NCI-H2171 (cell line): ENCODE measurements around the gene CAPN8.

Experiments
- DNase-seq: peaks from one replicate; lab custom pipeline; 2025; lab: John Stamatoyannopoulos, UW

Gene CAPN8

GRCh38 chr1:223617323-223618070, 48.0 kb downstream of the CAPN8 start:
- no peak for DNase-seq

GRCh38 chr1:223616586-223616985, 48.9 kb downstream of the CAPN8 start:
- DNase-seq = no peak

GRCh38 chr1:223611936-223612335, 53.6 kb downstream of the CAPN8 start:
- no peak for DNase-seq

- DNase-seq = no peak
These were observed 55.5 kb downstream of the CAPN8 start for GRCh38 chr1:223609977-223610376.

GRCh38 chr1:223609066-223609465, 56.4 kb downstream of the CAPN8 start:
- DNase-seq = no peak

GRCh38 chr1:223558512-223558911, 107.0 kb downstream of the CAPN8 start:
- DNase-seq = no peak

- no peak for DNase-seq
These were observed 108.4 kb downstream of the CAPN8 start for GRCh38 chr1:223557130-223557475.

GRCh38 chr1:223556414-223557129, 108.9 kb downstream of the CAPN8 start:
- no peak for DNase-seq

GRCh38 chr1:223553957-223554356, 111.5 kb downstream of the CAPN8 start:
- no peak for DNase-seq

- DNase-seq = no peak
These were observed 113.9 kb downstream of the CAPN8 start for GRCh38 chr1:223551610-223552009.

GRCh38 chr1:223549740-223550139, 115.8 kb downstream of the CAPN8 start:
- no peak for DNase-seq

- DNase-seq = no peak
These were observed 118.0 kb downstream of the CAPN8 start for GRCh38 chr1:223547316-223548114.

GRCh38 chr1:223545343-223545742, 120.2 kb downstream of the CAPN8 start:
- no peak for DNase-seq

GRCh38 chr1:223543560-223543959, 121.9 kb downstream of the CAPN8 start:
- DNase-seq = no peak

GRCh38 chr1:223542831-223543230, 122.7 kb downstream of the CAPN8 start:
- no peak for DNase-seq

- no peak for DNase-seq
These were observed 124.9 kb downstream of the CAPN8 start for GRCh38 chr1:223540485-223541106.

GRCh38 chr1:223539750-223540149, 125.8 kb downstream of the CAPN8 start:
- DNase-seq = no peak

GRCh38 chr1:223538981-223539380, 126.5 kb downstream of the CAPN8 start:
- DNase-seq = no peak

GRCh38 chr1:223535319-223535718, 130.2 kb downstream of the CAPN8 start:
- no peak for DNase-seq

- no peak for DNase-seq
These were observed 130.8 kb downstream of the CAPN8 start for GRCh38 chr1:223534677-223535076.

- no peak for DNase-seq
These were observed 131.8 kb downstream of the CAPN8 start for GRCh38 chr1:223533708-223534107.

GRCh38 chr1:223531742-223532341, 133.7 kb downstream of the CAPN8 start:
- DNase-seq = no peak
